ENCODE measurements around the gene PDXK. TPM values are rescaled to one million over a fixed set of nuclear protein-coding genes. Genes with fewer than 3 reads are reported as not detected.

PDXK gene
- total RNA-seq, 1 donor from 2014 or later = 63.8 TPM

GRCh38 chr21:43753439-43753799 is 34.5 kb downstream of the PDXK start:
- Mint-ChIP-seq H3K9me3 (ENCODE audit: unreplicated experiment) (peaks cover 3% of the 10 kb centered on the region), H3K27ac (ENCODE audit: unreplicated experiment) (no peak overlapping the region), H3K4me1 (ENCODE audit: low read depth, unreplicated experiment) (peaks cover 11% of the 10 kb centered on the region), H3K27me3 (ENCODE audit: unreplicated experiment) (no peaks in the 10 kb centered on the region), H3K36me3 (ENCODE audit: unreplicated experiment) (no peaks in the 10 kb centered on the region), H3K4me3 (ENCODE audit: unreplicated experiment) (no peak overlapping the region)
- DNase-seq = no peak
- TF ChIP-seq CTCF (IDR thresholded peaks at IDR 0.05; ENCODE audit: partially characterized antibody, unreplicated experiment) = no peak

- no peaks in the 10 kb centered on the region for H3K36me3 Mint-ChIP-seq (ENCODE audit: unreplicated experiment)
- H3K4me3 Mint-ChIP-seq (ENCODE audit: unreplicated experiment) = no peak overlapping the region
These were observed 36.2 kb downstream of the PDXK start for GRCh38 chr21:43754948-43755781.

GRCh38 chr21:43755820-43756594 is 37.1 kb downstream of the PDXK start:
- no peak overlapping the region for H3K27ac Mint-ChIP-seq (ENCODE audit: unreplicated experiment)

More at GRCh38 chr21:43754948-43755781, 36.2 kb downstream of the PDXK start:
- H3K27me3 Mint-ChIP-seq (ENCODE audit: unreplicated experiment) = no peaks in the 10 kb centered on the region
- no peak for DNase-seq
- no peak overlapping the region for H3K27ac Mint-ChIP-seq (ENCODE audit: unreplicated experiment)
- no peak for TF ChIP-seq CTCF (IDR thresholded peaks at IDR 0.05; ENCODE audit: partially characterized antibody, unreplicated experiment)
- peaks cover 16% of the 10 kb centered on the region for H3K4me1 Mint-ChIP-seq (ENCODE audit: low read depth, unreplicated experiment)
- peaks cover 3% of the 10 kb centered on the region for H3K9me3 Mint-ChIP-seq (ENCODE audit: unreplicated experiment)

GRCh38 chr21:43757601-43758000 is 38.7 kb downstream of the PDXK start:
- H3K9me3 Mint-ChIP-seq (ENCODE audit: unreplicated experiment) = peaks cover 3% of the 10 kb centered on the region
- no peak for DNase-seq
- H3K36me3 Mint-ChIP-seq (ENCODE audit: unreplicated experiment) = no peaks in the 10 kb centered on the region
- H3K27ac Mint-ChIP-seq (ENCODE audit: unreplicated experiment) = no peak overlapping the region
- H3K4me1 Mint-ChIP-seq (ENCODE audit: low read depth, unreplicated experiment) = peaks cover 16% of the 10 kb centered on the region
- H3K4me3 Mint-ChIP-seq (ENCODE audit: unreplicated experiment) = no peak overlapping the region
- TF ChIP-seq CTCF (IDR thresholded peaks at IDR 0.05; ENCODE audit: partially characterized antibody, unreplicated experiment) = no peak
- H3K27me3 Mint-ChIP-seq (ENCODE audit: unreplicated experiment) = no peaks in the 10 kb centered on the region

More at GRCh38 chr21:43755820-43756594, 37.1 kb downstream of the PDXK start:
- H3K4me1 Mint-ChIP-seq (ENCODE audit: low read depth, unreplicated experiment) = peaks cover 16% of the 10 kb centered on the region
- H3K9me3 Mint-ChIP-seq (ENCODE audit: unreplicated experiment) = peaks cover 3% of the 10 kb centered on the region
- H3K4me3 Mint-ChIP-seq (ENCODE audit: unreplicated experiment) = no peak overlapping the region
- no peak for TF ChIP-seq CTCF (IDR thresholded peaks at IDR 0.05; ENCODE audit: partially characterized antibody, unreplicated experiment)
- H3K36me3 Mint-ChIP-seq (ENCODE audit: unreplicated experiment) = no peaks in the 10 kb centered on the region
- no peak for DNase-seq
- no peaks in the 10 kb centered on the region for H3K27me3 Mint-ChIP-seq (ENCODE audit: unreplicated experiment)
